ENCODE measurements around the gene TMEM134.
A peak's percentile ranks its signal among the peaks of the same experiment; 100 is the strongest.

TMEM134 gene

DNA sequence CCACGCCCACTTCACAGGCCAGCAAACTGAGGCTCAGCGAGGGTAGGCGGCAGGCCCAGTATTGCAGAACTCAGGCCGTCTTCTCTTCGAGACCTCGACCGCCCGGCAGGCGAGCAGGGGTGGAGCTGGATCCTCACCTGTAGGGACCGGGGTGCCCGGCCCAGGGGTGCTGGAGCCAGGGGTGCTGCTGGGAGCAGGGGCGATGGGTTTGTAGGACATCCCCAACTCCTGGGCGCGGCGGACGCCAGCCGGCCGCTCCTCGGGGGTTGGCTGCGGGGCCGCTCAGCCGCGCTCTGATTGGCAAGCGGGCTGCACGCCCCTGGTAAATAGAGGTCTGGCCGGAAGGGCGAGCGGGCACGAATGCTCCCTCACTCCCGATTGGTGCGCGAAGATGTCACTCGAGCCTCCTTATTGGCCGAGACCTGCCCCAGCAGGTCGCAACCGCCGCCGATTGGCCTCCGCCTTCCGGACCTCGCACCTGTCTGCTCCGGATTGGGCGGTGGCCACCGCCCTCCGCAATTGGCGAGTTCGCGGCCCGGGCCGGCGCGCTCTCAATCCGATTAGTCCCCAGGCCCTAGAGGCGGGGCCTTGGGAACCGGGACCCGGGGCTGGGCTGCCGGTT lies 38.9 kb upstream of the TMEM134 start, which contains the start of gene CDK2AP2:
Gene CDK2AP2 (minus strand): TSS at position 299 of the 622 bp plus-strand sequence. CDS start 80 bp downstream, at position 219.
- peak; percentile 99 for DNase-seq (ENCODE audit: low read depth)
- no peak for TF ChIP-seq CTCF (IDR thresholded peaks at IDR 0.05; ENCODE audit: control insufficient read depth, extremely low read depth, insufficient read depth)
- peak within 1 kb of the TSS; percentile 67 for H3K4me3 ChIP-seq (ENCODE audit: low read depth, low read length)

- peak; percentile 83 for DNase-seq (ENCODE audit: low read depth)
- peak overlapping the region; percentile 67 for H3K4me3 ChIP-seq (ENCODE audit: low read depth, low read length)
- TF ChIP-seq CTCF (IDR thresholded peaks at IDR 0.05; ENCODE audit: control insufficient read depth, extremely low read depth, insufficient read depth) = no peak
Observed at GRCh38 chr11:67507242-67507863, 38.3 kb upstream of the TMEM134 start.

- peak overlapping the region; percentile 67 for H3K4me3 ChIP-seq (ENCODE audit: low read depth, low read length)
- DNase-seq (ENCODE audit: low read depth) = no peak
- no peak for TF ChIP-seq CTCF (IDR thresholded peaks at IDR 0.05; ENCODE audit: control insufficient read depth, extremely low read depth, insufficient read depth)
Observed at GRCh38 chr11:67506426-67507051, 37.5 kb upstream of the TMEM134 start.

GRCh38 chr11:67505605-67506396 lies 36.8 kb upstream of the TMEM134 start:
- peak; percentile 98 for TF ChIP-seq CTCF (IDR thresholded peaks at IDR 0.05; ENCODE audit: control insufficient read depth, extremely low read depth, insufficient read depth)
- peak overlapping the region; percentile 67 for H3K4me3 ChIP-seq (ENCODE audit: low read depth, low read length)
- peak; percentile 89 for DNase-seq (ENCODE audit: low read depth)

- H3K4me3 ChIP-seq (ENCODE audit: low read depth, low read length) = peak within 1 kb of the TSS; percentile 67
- no peak for TF ChIP-seq CTCF (IDR thresholded peaks at IDR 0.05; ENCODE audit: control insufficient read depth, extremely low read depth, insufficient read depth)
- no peak for DNase-seq (ENCODE audit: low read depth)
Observed at GRCh38 chr11:67504950-67505581, 36.0 kb upstream of the TMEM134 start, which contains the start of gene PITPNM1. PITPNM1 (minus strand) TSS chr11:67505363; CDS start chr11:67504180, 1,183 bp downstream.

Data from LNCaP clone FGC (cell line).